LNCaP clone FGC (cell line): ENCODE measurements around the gene TRPM3.

Experiments
- DNase-seq: peaks from one replicate; pipeline ENCODE4 v3.0.0-alpha.2; 2011; ENCODE audit warnings: low read depth
- H3K4me3 ChIP-seq: 2 replicates; pipeline ENCODE4 v1.5.1; 2011; ENCODE audit warnings: mild to moderate bottlenecking, low read depth, low read length, control low read depth
- TF ChIP-seq, protein P1 (sequence below): IDR thresholded peaks from 2 replicates; pipeline ENCODE4 v1.5.1; 2012; ENCODE audit warnings: mild to moderate bottlenecking; ENCODE audit not compliant: control insufficient read depth, insufficient read depth; ENCODE audit errors: extremely low read depth

Gene TRPM3

DNA sequence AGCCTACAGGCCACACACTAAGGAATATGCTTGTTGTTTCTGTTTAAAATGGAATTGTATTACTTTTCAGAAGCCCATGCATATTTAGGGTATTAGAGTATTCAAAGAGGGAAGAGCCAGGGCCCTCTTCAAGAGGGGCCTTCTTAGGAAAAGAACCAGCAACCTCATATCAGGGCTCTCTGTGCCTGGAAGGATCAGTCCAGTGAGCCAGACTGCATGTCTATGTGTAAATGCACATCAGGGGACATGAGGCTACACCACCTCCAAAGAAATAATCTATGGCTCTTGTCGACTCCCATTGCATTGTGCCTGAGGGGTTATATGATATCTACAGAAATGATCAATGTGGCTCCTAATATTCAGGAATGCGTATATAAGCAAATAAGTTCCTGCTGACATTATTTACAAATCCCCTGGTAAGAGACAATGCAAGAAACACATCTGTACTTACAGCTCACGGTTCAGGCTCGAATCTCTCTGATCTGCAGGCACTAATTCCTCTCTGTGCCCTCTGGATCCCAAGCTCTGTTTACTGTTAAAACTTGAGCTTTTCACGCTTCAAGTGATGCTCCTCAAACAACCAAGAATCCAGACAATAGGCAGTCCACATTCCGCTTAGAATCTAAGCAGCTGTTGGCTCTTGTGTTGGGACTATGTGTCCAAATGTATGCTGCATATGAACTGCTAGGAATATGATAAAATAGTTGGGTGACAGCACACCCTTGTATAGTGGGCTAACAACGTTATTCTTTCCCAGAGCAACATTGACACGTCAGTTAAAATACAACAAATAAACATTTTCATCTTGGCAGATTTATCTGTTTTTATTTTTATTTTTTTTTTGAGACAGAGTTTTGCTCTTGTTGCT is 556.7 kb downstream of the TRPM3 start:
- no peak overlapping the region for H3K4me3 ChIP-seq
- no peak for DNase-seq
- TF ChIP-seq, protein P1, sequence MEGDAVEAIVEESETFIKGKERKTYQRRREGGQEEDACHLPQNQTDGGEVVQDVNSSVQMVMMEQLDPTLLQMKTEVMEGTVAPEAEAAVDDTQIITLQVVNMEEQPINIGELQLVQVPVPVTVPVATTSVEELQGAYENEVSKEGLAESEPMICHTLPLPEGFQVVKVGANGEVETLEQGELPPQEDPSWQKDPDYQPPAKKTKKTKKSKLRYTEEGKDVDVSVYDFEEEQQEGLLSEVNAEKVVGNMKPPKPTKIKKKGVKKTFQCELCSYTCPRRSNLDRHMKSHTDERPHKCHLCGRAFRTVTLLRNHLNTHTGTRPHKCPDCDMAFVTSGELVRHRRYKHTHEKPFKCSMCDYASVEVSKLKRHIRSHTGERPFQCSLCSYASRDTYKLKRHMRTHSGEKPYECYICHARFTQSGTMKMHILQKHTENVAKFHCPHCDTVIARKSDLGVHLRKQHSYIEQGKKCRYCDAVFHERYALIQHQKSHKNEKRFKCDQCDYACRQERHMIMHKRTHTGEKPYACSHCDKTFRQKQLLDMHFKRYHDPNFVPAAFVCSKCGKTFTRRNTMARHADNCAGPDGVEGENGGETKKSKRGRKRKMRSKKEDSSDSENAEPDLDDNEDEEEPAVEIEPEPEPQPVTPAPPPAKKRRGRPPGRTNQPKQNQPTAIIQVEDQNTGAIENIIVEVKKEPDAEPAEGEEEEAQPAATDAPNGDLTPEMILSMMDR: no peak

DNA sequence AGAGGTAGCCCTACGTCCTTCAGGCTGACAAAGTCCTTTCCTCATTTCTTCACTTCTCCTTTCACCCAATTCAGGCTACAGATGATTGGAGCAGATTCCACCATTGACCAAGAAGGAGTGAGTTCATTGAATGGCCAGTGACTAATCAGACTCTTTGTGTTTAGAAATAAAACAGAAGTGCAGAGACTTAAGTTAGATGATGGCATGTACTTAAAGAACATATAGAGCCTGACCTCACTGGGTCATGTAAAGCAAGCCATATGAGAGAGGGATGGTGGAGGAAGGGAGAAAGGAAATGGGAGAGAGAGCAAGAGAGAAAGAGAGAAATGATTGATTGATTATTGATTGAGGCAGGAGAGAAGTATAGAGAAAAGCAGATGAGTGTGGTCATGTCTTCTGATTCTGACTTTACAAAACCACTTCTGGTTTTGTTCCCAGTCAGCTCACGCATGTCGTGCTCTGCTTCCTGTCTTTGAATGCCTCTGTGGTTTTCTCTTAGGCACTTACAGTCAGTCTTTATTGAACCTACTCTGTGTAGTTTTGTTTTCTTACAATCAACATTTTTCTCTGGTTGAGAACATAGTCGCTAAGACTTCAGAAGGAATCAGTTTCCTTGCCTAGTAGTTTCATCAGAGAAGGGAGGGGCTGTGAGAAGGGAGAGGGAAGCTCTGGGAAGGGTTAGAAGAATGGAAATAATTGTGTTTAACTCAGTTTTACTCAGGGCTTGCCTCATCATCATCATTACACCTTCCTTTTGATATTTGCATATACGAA is 557.8 kb downstream of the TRPM3 start:
- no peak for DNase-seq
- TF ChIP-seq, protein P1: no peak
- no peak overlapping the region for H3K4me3 ChIP-seq

DNA sequence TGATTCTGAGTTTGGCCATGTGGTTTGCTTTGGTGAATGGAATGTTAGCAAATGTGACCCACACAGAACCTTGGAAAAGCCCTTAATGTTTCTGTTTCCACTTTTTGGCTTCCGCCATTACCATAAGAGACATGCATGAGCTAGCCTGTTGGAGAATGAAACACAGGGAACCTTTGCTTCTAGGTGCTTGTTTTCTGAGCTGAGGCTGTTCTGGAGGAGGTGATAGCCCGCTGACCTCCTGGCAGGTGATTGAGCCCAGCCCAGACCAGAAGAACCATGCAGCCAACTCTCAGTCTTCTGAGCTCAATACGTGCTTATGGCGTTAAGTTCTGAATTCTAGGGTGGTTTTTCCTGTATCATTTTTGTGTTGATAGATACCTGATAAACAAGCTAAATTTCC is 558.4 kb downstream of the TRPM3 start:
- TF ChIP-seq, protein P1: no peak
- DNase-seq: no peak
- no peak overlapping the region for H3K4me3 ChIP-seq

DNA sequence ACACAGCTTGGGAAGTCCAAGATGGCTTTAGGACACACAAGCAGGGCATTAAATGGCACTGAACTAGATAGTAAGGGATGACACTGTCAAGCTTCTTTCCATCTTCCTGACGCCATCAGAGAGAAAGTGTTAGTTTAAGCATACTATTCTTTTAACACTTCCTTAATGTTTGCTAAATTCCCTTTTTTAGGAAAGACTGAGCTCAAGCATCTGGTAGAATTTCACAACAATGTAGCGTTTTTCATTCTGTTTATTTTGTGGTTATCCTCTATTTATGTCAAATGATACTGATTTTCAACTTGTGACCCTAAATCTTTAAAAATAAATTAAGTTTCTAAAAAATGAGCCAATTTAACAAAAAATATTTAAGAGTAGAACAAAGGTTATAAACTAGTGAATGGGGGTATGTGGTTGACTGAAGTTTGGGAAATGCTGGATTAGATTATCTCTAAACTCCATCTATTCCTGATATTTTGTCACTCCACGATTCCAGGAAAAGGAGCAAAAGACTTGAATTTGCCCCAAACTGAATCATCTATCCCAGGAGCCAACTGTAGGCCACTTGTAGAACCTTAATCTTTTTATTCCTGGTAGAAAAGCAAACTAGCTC is 559.5 kb downstream of the TRPM3 start:
- no peak overlapping the region for H3K4me3 ChIP-seq

DNA sequence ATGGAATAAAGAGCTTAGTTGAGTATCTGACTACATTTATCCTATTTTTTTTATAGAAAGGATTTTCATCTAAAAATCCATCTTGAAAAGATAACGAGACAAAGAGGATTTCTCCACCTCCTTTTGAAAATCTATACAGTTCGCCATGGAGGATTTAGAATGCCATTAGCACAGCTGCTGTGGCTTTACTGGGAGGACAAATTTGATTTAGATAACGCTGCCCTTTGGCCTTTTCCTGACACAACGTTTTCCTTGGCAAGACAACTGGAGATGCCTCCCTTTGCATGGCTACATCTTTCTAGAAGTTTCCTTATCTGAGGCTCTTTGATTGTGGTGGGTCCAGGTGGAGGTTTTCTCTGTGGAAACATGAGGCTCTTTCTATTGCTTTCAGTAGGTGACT is 560.3 kb downstream of the TRPM3 start:
- DNase-seq: no peak
- TF ChIP-seq, protein P1: no peak
- no peak overlapping the region for H3K4me3 ChIP-seq

More for the DNA sequence above, 559.5 kb downstream of the TRPM3 start:
- TF ChIP-seq, protein P1: no peak
- DNase-seq: no peak

DNA sequence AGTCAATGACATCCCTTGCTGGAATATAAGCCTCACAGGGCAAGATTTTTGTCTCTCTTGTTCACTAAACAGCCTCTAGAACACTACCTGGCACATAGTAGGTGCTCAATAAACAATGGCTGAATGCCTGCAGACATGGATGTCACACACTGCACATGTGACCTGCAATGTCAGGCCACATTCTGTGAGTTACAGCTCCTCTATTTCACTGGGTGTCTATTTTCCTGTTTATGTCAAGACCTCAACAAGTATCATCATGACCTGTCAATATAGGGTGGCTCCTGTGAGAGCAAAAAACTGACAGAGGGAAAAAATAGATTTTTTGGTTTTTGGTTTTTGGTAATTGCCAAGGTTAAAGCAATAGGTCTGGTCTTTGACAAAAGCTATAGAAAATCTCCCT is 562.3 kb downstream of the TRPM3 start:
- no peak overlapping the region for H3K4me3 ChIP-seq
- TF ChIP-seq, protein P1: no peak
- DNase-seq: no peak
